BJ (cell line): ENCODE data around the gene OR2K2. TPM values are rescaled to one million over a fixed set of nuclear protein-coding genes. Genes with fewer than 3 reads are reported as not detected.
"Not testable (repeated sequence)": the region's sequence is repeated elsewhere in the genome, so short reads cannot be mapped to it uniquely, and the experiment has no call there.

Experiments used
- CTCF ChIA-PET: fragments of 350-600 bp; formaldehyde crosslinking; extraction: SDS; loops from one replicate; lab custom pipeline; 2021; ENCODE audit warnings: antibody characterized with exemption, inconsistent platforms; lab: Yijun Ruan, JAX
- POLR2A ChIA-PET: fragments of 300-600 bp; sonication (Branson Sonifier 250); formaldehyde crosslinking; extraction: SDS; loops from one replicate; lab custom pipeline; 2021; ENCODE audit warnings: antibody characterized with exemption; lab: Charles Lee
- DNase-seq: peaks from one replicate; pipeline ENCODE4 v3.0.0-alpha.2; 2011; ENCODE audit warnings: low read depth
- H3K27me3 ChIP-seq: 2 replicates; pipeline ENCODE4 v1.6.0; 2011; ENCODE audit warnings: low read length; ENCODE audit not compliant: control insufficient read depth, insufficient read depth
- H3K36me3 ChIP-seq: 2 replicates; pipeline ENCODE4 v1.5.1; 2011; ENCODE audit warnings: low read length; ENCODE audit not compliant: control insufficient read depth, insufficient read depth
- H3K4me3 ChIP-seq: 2 replicates; pipeline ENCODE4 v1.5.1; 2011; ENCODE audit warnings: low read depth, mild to moderate bottlenecking, control low read depth, low read length
- polyA plus RNA-seq: library from polyadenylated mRNA; depleted of rRNA; stranded (reverse); fragments of >200 nt; gene quantifications from 2 replicates; pipeline ENCODE4 v1.2.3, GENCODE V29; 2011
- TF ChIP-seq, protein P1 (sequence below): IDR thresholded peaks from 2 replicates; pipeline ENCODE4 v1.5.1; 2011; ENCODE audit warnings: low read depth, mild to moderate bottlenecking, control low read depth, inconsistent platforms, low read length, moderate library complexity; ENCODE audit not compliant: insufficient read depth

OR2K2 gene
- polyA plus RNA-seq, 1 experiment = not detected

DNA sequence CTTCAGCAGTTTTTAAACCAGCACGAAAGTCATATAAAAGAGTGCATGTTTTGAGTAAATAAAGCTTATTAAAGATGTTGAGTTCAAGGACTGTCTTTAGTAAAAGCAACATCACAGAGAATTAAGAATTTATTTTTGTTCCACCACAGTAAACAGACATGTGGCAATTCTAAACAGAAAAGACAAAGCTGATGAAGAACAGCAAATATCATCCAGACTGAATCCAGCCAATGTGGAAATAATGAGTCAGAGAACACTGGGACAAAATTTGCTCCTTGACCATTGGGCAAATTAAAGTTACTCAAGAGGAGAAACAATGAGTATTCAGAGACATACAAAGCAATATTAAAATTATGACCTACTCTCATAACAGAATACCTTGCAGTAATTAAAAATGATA lies 28.8 kb downstream of the OR2K2 start:
- TF ChIP-seq, protein P1, sequence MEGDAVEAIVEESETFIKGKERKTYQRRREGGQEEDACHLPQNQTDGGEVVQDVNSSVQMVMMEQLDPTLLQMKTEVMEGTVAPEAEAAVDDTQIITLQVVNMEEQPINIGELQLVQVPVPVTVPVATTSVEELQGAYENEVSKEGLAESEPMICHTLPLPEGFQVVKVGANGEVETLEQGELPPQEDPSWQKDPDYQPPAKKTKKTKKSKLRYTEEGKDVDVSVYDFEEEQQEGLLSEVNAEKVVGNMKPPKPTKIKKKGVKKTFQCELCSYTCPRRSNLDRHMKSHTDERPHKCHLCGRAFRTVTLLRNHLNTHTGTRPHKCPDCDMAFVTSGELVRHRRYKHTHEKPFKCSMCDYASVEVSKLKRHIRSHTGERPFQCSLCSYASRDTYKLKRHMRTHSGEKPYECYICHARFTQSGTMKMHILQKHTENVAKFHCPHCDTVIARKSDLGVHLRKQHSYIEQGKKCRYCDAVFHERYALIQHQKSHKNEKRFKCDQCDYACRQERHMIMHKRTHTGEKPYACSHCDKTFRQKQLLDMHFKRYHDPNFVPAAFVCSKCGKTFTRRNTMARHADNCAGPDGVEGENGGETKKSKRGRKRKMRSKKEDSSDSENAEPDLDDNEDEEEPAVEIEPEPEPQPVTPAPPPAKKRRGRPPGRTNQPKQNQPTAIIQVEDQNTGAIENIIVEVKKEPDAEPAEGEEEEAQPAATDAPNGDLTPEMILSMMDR = no peak
- Histone ChIP-seq H3K4me3 (no peak overlapping the region), H3K36me3 (no peaks in the 10 kb centered on the region), H3K27me3 (no peaks in the 10 kb centered on the region)
- DNase-seq = peak; percentile 27
- ChIA-PET POLR2A (no interaction called here), CTCF (no interaction called here)

DNA sequence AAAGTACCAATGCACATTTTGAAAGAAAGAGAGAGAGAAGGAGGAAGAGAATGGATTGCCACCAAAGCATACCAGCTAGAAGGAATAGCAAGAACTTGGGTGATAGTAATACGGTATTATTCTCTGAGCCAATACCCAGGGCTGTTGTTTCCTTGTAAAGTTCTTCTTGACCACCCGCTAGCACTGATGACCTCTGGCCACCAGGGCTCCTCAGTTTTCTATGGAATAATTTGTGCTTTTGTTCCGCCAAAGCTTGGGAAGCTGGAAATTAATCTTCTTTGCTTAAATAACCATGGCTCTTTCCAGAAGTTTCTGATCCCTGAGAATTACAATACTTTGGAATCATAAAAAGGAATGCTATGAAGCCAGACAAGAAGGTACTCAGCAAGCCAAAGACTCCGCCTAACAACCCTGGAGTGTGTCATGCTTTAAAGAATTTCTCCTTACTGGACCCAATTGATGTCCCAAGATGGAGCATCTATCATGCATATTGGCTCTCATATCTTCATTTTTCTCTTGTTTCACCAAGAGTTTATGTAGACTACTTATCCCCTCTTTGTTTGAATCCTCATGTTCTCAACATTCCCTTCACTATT lies 29.8 kb downstream of the OR2K2 start:
- H3K27me3 ChIP-seq = no peaks in the 10 kb centered on the region
- no peak overlapping the region for H3K4me3 ChIP-seq
- CTCF ChIA-PET = interaction anchor here (0.7 to 2.3 kb wide), 7 partner anchors 10 to 662 kb away, joined by 3 to 10 read pairs (median 3); no protein-coding TSS in a partner anchor
- H3K36me3 ChIP-seq = no peaks in the 10 kb centered on the region
- no peak for DNase-seq
- POLR2A ChIA-PET = no interaction called here
- TF ChIP-seq, protein P1 = no peak

DNA sequence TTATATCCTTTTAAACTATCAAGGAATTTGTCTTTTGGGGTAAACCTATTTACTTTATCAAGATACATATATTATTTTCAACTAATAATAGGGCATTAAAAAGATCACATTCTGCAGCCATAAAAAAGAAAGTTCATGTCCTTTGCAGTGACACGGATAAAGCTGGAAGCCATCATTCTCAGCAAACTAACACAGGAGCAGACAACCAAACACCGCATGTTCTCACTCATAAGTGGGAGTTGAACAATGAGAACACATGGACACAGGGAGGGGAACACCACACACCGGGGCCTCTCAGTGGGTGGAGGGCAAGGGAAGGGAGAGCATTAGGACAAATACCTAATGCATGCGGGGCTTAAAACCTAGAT lies 30.4 kb downstream of the OR2K2 start:
- H3K4me3 ChIP-seq, POLR2A ChIA-PET, H3K27me3 ChIP-seq, H3K36me3 ChIP-seq, DNase-seq: not testable (repeated sequence)
- CTCF ChIA-PET = interaction anchor here (0.7 to 3.2 kb wide), 9 partner anchors 11 to 662 kb away, joined by 3 to 12 read pairs (median 3); no protein-coding TSS in a partner anchor

DNA sequence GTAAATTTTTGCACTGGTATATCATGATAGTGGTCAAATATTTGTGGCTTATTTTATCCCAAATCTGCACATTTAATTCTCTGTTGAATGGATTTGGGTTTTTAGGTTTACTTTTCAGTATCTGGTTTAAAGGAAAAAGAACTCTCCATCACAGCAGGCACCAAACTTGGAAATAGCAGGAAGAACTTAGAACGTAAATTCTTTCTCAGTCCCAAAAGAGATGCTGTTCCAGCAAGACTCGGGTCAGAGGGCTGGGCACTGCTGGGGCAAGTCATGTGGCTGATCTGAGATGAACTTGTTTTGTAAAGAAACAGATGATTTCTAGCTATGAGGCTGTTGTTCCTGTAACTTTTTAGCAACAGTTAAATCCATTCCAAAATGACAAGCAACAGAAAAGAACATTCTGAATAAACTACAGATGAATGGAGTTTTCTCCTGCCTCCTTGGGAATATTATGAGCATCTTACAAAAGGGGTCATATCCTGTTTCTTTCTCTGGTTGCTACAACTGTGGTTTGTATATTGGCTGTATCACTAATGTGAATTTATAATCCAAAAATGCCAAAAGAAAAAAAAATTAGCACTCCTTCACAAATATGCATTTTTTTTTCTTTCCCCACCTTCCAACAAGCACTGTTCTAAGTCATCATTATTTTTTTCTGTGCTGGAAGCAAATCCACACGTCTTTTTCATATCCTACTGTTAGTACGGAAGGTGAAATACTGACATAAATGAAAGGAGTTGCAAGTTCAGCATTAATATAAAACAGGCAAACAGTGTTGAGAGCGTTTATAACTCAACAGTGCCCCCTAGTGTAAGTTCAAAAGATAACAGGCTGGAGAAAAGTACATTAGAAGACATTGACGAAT lies 31.1 kb downstream of the OR2K2 start:
- Histone ChIP-seq H3K36me3 (no peaks in the 10 kb centered on the region), H3K27me3 (no peaks in the 10 kb centered on the region), H3K4me3 (no peak overlapping the region)
- ChIA-PET CTCF (interaction anchor here (1.0 to 3.2 kb wide), 6 partner anchors 13 to 661 kb away, joined by 3 to 12 read pairs (median 7); no protein-coding TSS in a partner anchor), POLR2A (no interaction called here)
- DNase-seq = peak; percentile 35
- TF ChIP-seq, protein P1 = peak; percentile 50

DNA sequence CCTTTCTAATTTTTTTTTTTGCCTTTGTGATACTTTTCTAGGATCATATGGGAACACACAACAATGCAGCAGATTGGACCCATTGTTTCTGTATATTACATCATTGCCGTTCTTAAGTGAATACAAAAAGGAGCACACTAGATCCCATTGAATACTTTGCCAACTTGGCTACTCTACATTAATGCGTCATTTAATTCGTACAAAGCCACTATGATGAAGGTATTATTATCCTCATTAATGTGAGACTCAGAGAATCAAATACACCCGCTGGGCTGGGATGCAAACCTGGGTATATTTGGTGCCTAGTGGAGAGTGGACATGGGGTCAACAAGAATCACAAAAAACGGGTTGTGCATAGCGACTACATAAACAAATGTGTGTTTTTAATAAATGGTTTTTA lies 31.9 kb downstream of the OR2K2 start:
- TF ChIP-seq, protein P1 = no peak
- POLR2A ChIA-PET = no interaction called here
- no peak overlapping the region for H3K4me3 ChIP-seq
- DNase-seq = no peak
- CTCF ChIA-PET = interaction anchor here (0.6 to 3.2 kb wide), 2 partner anchors 9 to 262 kb away, joined by 3 to 12 read pairs; no protein-coding TSS in a partner anchor
- no peaks in the 10 kb centered on the region for H3K36me3 ChIP-seq
- no peaks in the 10 kb centered on the region for H3K27me3 ChIP-seq
